ENCODE data around the gene BTRC.

DNA sequence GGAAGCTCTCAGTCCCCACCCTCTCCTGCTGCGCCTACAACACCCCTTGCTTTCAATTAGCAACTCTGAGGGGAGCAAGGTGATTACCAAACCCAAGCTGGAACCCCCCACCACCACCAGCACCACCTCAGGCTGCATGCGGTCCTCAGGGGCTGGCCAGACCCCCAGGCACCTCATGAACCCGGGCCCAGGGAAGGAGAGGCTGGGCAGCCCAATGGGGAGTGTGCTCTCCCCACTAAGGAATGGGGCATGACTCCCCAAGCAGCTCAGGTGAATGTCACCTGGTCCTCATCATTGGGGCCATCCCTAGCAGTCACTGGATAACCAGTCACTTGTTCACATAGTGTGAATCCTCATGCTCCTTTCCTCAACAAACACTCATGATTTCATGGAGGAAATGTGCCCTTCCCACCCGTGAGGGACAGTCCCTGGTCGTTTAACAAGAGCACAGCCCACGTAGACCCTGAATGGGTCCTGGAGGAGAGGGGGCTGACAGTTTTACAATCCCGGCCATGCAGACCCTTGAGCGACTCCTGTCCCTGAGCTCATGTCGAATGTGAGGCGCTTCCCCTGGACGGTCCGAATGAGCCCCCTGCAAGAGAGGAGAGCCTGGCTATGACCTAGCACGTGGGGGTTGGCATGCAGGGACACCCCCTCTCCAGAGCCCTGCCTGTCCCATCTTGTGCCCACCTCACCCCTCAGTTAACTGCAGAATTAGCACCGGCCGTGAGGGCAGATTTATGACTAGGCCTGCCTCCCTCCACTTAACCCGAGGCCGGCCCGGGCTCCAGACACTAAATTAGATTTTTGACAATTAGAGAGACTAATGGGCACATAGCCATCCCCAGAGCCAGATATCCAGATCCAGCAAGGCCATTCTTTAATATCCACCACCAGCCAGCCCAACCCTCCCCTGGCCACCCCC lies 205.0 kb downstream of the BTRC start:
- TF ChIP-seq CTCF (IDR thresholded peaks at IDR 0.05), result no peak
- no peak for TF ChIP-seq POLR2A (IDR thresholded peaks at IDR 0.05)

Measured in body of pancreas (tissue), 4 donors.